ENCODE measurements around the gene HRAS. TPM values are rescaled to one million over a fixed set of nuclear protein-coding genes. Genes with fewer than 3 reads are reported as not detected.
A peak's percentile ranks its signal among the peaks of the same experiment; 100 is the strongest.

Gene HRAS
- total and polyA plus RNA-seq, 2 of the 13 experiments (the other 11 are each of a cell fraction or from before 2014, with no cell fraction given) = 32.9 to 50.0 TPM

- H3K79me2 ChIP-seq (ENCODE audit: insufficient read depth, low read length) = peaks cover 17% of the 10 kb centered on the region
- TF ChIP-seq ZFP91 (CRISPR knock-in tag; IDR thresholded peaks at IDR 0.05; ENCODE audit: borderline replicate concordance) (no peak), AGO2 (optimal IDR thresholded peaks at IDR 0.05; ENCODE audit: low read depth, low read length) (peak; percentile 53), STAG1 (CRISPR knock-in tag; IDR thresholded peaks at IDR 0.05) (no peak), RBFOX2 (IDR thresholded peaks at IDR 0.05; ENCODE audit: low read depth, low read length) (peak; percentile 70; the same call in 1 of the 2 replicates), MTA1 (CRISPR knock-in tag; IDR thresholded peaks at IDR 0.05; ENCODE audit: borderline replicate concordance) (no peak), ATF4 (CRISPR knock-in tag; IDR thresholded peaks at IDR 0.05) (no peak), BCL3 (CRISPR knock-in tag; IDR thresholded peaks at IDR 0.05) (0 out of 2 replicates have a peak, but pooled peaks have one; percentile 43), IRF2 (CRISPR knock-in tag; IDR thresholded peaks at IDR 0.05) (no peak), ZNF770 (CRISPR knock-in tag; IDR thresholded peaks at IDR 0.05) (no peak), ZNF784 (CRISPR knock-in tag; IDR thresholded peaks at IDR 0.05; ENCODE audit: borderline replicate concordance) (no peak), ZBTB38 (CRISPR knock-in tag; IDR thresholded peaks at IDR 0.05) (0 out of 2 replicates have a peak, but pooled peaks have one; percentile 16), CAMTA2 (CRISPR knock-in tag; IDR thresholded peaks at IDR 0.05; ENCODE audit: borderline replicate concordance) (no peak), ZNF44 (CRISPR knock-in tag; IDR thresholded peaks at IDR 0.05) (peak; percentile 81; the same call in 1 of the 2 replicates), RXRA (CRISPR knock-in tag; IDR thresholded peaks at IDR 0.05) (no peak)
- TF ChIP-seq, protein P1, sequence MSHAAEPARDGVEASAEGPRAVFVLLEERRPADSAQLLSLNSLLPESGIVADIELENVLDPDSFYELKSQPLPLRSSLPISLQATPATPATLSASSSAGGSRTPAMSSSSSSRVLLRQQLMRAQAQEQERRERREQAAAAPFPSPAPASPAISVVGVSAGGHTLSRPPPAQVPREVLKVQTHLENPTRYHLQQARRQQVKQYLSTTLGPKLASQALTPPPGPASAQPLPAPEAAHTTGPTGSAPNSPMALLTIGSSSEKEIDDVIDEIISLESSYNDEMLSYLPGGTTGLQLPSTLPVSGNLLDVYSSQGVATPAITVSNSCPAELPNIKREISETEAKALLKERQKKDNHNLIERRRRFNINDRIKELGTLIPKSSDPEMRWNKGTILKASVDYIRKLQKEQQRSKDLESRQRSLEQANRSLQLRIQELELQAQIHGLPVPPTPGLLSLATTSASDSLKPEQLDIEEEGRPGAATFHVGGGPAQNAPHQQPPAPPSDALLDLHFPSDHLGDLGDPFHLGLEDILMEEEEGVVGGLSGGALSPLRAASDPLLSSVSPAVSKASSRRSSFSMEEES (CRISPR knock-in tag; IDR thresholded peaks at IDR 0.05) = no peak
- in situ Hi-C loops (cut with HindIII; ENCODE audit: extremely low pct_ligation_motif_present, low pct_unique_long_range_greater_than_20kb) (no loop called here), intact Hi-C loops (cut with micrococcal nuclease; ENCODE audit: unreplicated experiment) (no loop called here)
- ATAC-seq = no peak
- H3K27ac ChIP-seq (ENCODE audit: extremely low read length, insufficient read depth, low read length) = peak overlapping the region; percentile 87
- H3K4me3 ChIP-seq (replicated peaks in 1 of 3; ENCODE audit: insufficient read depth in 1 of 3, low read depth in 2 of 3, low read length in 3 of 3) = peak overlapping the region; percentile 80 to 95 (median 92)
- peaks cover 18% of the 10 kb centered on the region; the same call in 1 of the 2 replicates for H4K20me1 ChIP-seq (ENCODE audit: insufficient read depth, low read length)
- no peaks in the 10 kb centered on the region for H3K9me3 ChIP-seq (ENCODE audit: low read length)
- no peak overlapping the region for H2AFZ ChIP-seq (ENCODE audit: low read length)
- H3K4me2 ChIP-seq (ENCODE audit: low read depth, low read length) = peak overlapping the region; percentile 90
- POLR2A ChIA-PET = interaction anchor here (0.6 to 1.5 kb wide), 10 partner anchors 7 to 166 kb away, joined by 3 to 32 read pairs (median 4); partner anchors contain the start of genes HRAS and PHRF1
- peak overlapping the region; percentile 83 for H3K9ac ChIP-seq (ENCODE audit: insufficient read depth, low read depth, low read length)
- CTCF ChIA-PET (ENCODE audit: low intra/inter-chr PET ratio, low total read pairs) = no interaction called here
- FAIRE-seq = no peak
- peaks cover 0 to 2% of the 10 kb centered on the region in 2 experiments; a peak in 3 of 5 replicates for H3K36me3 ChIP-seq (replicated peaks in 1 of 2; ENCODE audit: control insufficient read depth in 1 of 2, insufficient read depth in 2 of 2, low read length in 2 of 2)
- 99% methylated on average over 18 of the region's 29 CpGs for WGBS (ENCODE audit: low lambda C conversion rate)
- no peak for DNase-seq (ENCODE audit: low spot score)
- H3K4me1 ChIP-seq (ENCODE audit: insufficient read depth, low read length) = peaks cover 80% of the 10 kb centered on the region
- H3K27me3 ChIP-seq (ENCODE audit: control insufficient read depth in 1 of 2, insufficient read depth in 2 of 2, low read length in 2 of 2) = no peaks in the 10 kb centered on the region
- BruUV-seq (replicated peaks) = TSS peak; percentile 52
These were observed 26.8 kb upstream of the HRAS start for GRCh38 chr11:562046-562645.
